MV-4-11 (cell line): ENCODE results near the gene SLC15A3.

ENCODE experiments used
- DNase-seq: peaks from one replicate; lab custom pipeline; 2025; lab: John Stamatoyannopoulos, UW

SLC15A3 gene

DNA sequence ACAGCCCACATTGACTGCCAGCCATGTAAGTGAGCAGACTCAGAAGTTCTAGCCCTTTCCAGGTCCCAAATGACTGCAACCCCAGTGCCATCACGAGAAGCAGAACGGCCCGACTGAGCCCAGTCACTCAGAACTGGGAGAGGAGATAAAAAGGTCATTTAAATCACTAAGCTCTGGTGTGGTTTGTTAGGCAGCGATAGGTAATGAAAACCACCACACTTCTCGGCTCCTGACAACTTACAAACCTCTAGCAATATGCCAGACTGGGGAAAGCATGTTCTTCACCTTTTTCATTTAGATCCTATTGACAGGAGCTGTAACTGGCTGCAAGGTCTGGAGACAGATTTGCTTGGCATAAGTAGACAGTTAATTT is 6.7 kb downstream of the SLC15A3 start:
- no peak for DNase-seq

GRCh38 chr11:60944490-60945294 is 7.3 kb downstream of the SLC15A3 start:
- DNase-seq = peak; percentile 87

- no peak for DNase-seq
Measured at GRCh38 chr11:60942970-60943565, 8.9 kb downstream of the SLC15A3 start.

- no peak for DNase-seq
Measured at GRCh38 chr11:60942219-60942618, 9.8 kb downstream of the SLC15A3 start.

GRCh38 chr11:60941371-60942119 is 10.4 kb downstream of the SLC15A3 start:
- DNase-seq = no peak

GRCh38 chr11:60939855-60940254 is 12.1 kb downstream of the SLC15A3 start:
- no peak for DNase-seq

- no peak for DNase-seq
Measured at GRCh38 chr11:60939301-60939700, 12.7 kb downstream of the SLC15A3 start.

- DNase-seq = no peak
Measured at GRCh38 chr11:60938500-60938899, 13.5 kb downstream of the SLC15A3 start.

GRCh38 chr11:60937811-60938210 is 14.2 kb downstream of the SLC15A3 start:
- no peak for DNase-seq

DNA sequence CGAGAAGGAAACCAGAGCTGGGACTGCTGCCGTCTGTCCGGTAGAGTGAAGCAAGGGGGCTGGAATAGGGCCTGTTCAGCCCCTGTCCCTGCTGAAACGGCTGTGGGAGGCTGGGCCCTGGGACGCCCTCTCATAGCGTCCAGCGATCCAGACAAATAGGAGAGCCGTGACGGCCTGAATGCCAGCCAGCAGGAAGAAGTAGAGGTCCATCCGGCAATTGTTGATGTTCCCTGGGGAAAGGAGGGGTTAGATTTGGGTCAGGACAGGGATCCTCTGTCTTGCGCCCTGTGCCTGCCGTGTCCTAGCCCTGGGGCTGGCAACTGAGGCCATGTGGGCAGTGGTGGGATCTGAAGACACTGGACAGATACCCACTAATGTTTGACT is 14.8 kb downstream of the SLC15A3 start:
- DNase-seq = no peak

DNA sequence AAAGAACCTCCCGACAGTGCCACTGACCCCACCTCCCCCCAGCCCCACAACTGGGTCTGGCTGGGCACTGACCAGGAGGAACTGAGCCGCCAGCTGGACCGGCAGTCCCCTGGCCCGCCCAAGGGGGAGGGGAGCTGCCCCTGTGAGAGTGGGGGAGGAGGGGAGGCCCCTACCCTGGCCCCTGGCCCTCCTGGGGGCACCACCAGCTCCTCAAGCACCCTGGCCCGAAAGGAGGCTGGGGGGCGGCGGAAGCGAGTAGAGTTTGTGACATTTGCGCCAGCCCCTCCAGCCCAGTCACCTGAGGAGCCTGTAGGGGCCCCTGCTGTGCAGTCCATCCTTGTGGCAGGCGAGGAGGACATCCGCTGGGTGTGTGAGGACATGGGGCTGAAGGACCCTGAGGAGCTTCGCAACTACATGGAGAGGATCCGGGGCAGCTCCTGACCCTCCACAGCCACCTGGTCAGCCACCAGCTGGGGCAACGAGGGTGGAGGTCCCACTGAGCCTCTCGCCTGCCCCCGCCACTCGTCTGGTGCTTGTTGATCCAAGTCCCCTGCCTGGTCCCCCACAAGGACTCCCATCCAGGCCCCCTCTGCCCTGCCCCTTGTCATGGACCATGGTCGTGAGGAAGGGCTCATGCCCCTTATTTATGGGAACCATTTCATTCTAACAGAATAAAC is 15.4 kb downstream of the SLC15A3 start:
- no peak for DNase-seq

- DNase-seq = no peak
Measured at GRCh38 chr11:60935676-60936442, 16.1 kb downstream of the SLC15A3 start.

GRCh38 chr11:60934790-60935605 is 17.0 kb downstream of the SLC15A3 start:
- no peak for DNase-seq

DNA sequence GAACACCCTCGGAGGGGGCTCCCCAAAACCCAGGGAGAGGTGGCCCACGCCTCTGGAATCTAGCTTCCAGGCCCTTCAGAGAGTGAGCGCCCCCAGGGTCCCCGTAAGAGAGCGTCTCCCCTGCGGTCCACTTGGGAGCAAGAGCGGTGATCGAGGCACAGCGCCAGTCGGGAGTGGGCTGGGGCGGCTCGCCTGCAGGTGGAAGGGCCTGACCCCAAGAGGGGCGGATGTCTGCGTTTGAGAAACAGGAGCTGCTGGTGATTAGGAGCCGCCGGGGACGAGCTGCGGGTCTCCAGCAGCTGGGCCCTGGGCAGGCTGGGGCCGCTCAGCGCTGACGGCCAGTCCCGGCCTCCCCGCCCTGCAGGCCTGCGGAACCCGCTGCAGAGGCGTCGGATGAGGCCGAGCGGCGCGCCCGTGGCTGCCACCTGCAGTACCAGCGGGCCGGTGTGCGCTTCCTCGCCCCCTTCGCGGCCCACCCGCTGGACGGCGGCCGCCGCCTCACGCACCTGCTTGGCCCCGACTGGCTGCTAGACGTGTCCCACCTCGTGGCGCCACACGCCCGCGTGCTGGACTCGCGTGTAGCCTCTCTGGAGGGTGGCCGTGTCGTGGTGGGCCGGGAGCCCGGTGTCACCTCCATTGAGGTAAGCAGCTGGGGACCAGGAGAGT is 17.7 kb downstream of the SLC15A3 start:
- DNase-seq = no peak

GRCh38 chr11:60933416-60934123 is 18.4 kb downstream of the SLC15A3 start:
- DNase-seq = no peak

DNA sequence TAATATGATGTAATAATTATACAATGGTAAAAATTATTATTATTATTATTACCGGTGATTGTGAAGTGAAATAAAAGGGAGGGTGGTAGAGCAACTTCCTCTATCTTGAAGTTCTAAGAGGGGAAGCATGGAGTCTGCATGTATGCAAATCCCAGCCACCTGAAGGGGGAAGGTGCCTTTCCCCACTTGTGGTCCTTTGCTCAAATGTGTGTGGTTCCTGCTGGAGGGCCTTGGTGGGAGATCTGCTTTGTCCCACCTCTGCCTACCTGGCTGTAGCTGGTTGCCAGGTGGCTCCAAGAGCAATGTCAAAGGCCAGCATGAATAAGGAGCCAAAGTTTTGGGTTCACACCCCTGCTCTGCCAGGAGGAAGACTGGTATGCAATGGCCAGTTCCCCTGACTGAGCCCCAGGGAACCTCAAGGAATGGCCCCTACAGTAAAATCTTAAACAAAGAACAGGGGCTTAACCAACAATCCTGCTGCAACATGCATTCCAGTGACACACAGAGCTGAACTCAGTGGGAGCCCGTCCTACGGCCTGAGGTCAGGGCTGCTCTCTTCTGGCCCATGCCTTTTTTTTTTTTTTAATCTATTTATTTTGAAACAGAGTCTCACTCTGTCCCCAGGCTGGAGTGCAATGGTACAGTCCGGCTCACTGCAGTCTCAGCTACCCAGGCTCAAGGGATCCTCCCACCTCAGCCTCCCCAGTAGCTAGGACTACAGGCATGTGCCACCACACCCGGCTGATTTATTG is 19.2 kb downstream of the SLC15A3 start:
- DNase-seq = no peak

- no peak for DNase-seq
Measured at GRCh38 chr11:60931917-60932316, 20.1 kb downstream of the SLC15A3 start.

DNA sequence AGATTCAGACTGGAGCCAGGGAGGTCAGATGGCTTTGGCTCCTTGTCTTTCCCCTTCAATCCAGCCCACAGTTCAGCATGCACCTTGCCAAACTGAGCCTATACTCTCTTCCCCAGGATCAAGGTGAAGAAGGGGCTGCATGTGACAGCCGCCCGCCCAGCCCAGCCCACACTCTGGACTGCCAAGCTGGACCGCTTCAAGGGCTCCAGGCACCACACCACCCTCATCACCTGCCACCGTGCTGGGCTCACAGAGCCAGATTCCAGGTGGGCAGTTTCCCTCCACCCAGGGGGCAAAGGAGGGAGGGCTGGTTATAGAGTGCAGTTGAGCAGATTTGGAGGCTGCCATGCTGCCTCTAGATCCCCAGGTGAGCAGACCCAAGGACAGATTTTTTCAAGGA is 21.6 kb downstream of the SLC15A3 start:
- no peak for DNase-seq

- DNase-seq = no peak
Measured at GRCh38 chr11:60929764-60930163, 22.2 kb downstream of the SLC15A3 start.
